Measurements from ENCODE around the gene TPST2.

The TPST2 gene

GRCh38 chr22:26632422-26633155 lies 42.7 kb upstream of the TPST2 start:
- H3K9ac ChIP-seq (ENCODE audit: low read length): no peak overlapping the region
- no peaks in the 10 kb centered on the region for H3K9me3 ChIP-seq (ENCODE audit: insufficient read depth, low read length)
- H2AFZ ChIP-seq (ENCODE audit: low read depth, low read length): no peak overlapping the region

GRCh38 chr22:26631282-26631681 lies 41.4 kb upstream of the TPST2 start:
- no peak overlapping the region for H2AFZ ChIP-seq (ENCODE audit: low read depth, low read length)
- no peak for TF ChIP-seq CTCF (IDR thresholded peaks at IDR 0.05; ENCODE audit: low read depth, low read length)
- no peak for TF ChIP-seq EZH2phosphoT487 (IDR thresholded peaks at IDR 0.05; ENCODE audit: low read depth)

More at GRCh38 chr22:26632422-26633155, 42.7 kb upstream of the TPST2 start:
- Histone ChIP-seq H4K20me1 (ENCODE audit: insufficient read depth, low read length) (no peaks in the 10 kb centered on the region), H3K36me3 (replicated peaks; ENCODE audit: low read depth, low read length) (no peaks in the 10 kb centered on the region), H3K27me3 (ENCODE audit: low read depth, low read length) (peaks cover 9% of the 10 kb centered on the region), H3K4me3 (ENCODE audit: low read length) (no peak overlapping the region), H3K27ac (ENCODE audit: low read length) (no peak overlapping the region), H3K4me1 (ENCODE audit: low read length) (no peaks in the 10 kb centered on the region), H3K79me2 (ENCODE audit: low read length) (no peaks in the 10 kb centered on the region), H3K4me2 (ENCODE audit: low read length) (no peak overlapping the region)
- TF ChIP-seq EZH2phosphoT487 (IDR thresholded peaks at IDR 0.05; ENCODE audit: low read depth) (no peak), CTCF (IDR thresholded peaks at IDR 0.05; ENCODE audit: low read depth, low read length) (no peak)

GRCh38 chr22:26629988-26630761 lies 40.2 kb upstream of the TPST2 start:
- Histone ChIP-seq H3K36me3 (replicated peaks; ENCODE audit: low read depth, low read length) (no peaks in the 10 kb centered on the region), H3K79me2 (ENCODE audit: low read length) (no peaks in the 10 kb centered on the region), H3K4me3 (ENCODE audit: low read length) (no peak overlapping the region), H3K27me3 (ENCODE audit: low read depth, low read length) (peaks cover 12% of the 10 kb centered on the region), H2AFZ (ENCODE audit: low read depth, low read length) (no peak overlapping the region), H3K9me3 (ENCODE audit: insufficient read depth, low read length) (no peaks in the 10 kb centered on the region), H3K4me2 (ENCODE audit: low read length) (no peak overlapping the region), H3K9ac (ENCODE audit: low read length) (no peak overlapping the region), H3K27ac (ENCODE audit: low read length) (no peak overlapping the region), H4K20me1 (ENCODE audit: insufficient read depth, low read length) (no peaks in the 10 kb centered on the region), H3K4me1 (ENCODE audit: low read length) (no peaks in the 10 kb centered on the region)
- no peak for TF ChIP-seq CTCF (IDR thresholded peaks at IDR 0.05; ENCODE audit: low read depth, low read length)
- no peak for TF ChIP-seq EZH2phosphoT487 (IDR thresholded peaks at IDR 0.05; ENCODE audit: low read depth)

More at GRCh38 chr22:26631282-26631681, 41.4 kb upstream of the TPST2 start:
- Histone ChIP-seq H3K4me3 (ENCODE audit: low read length) (no peak overlapping the region), H3K27ac (ENCODE audit: low read length) (no peak overlapping the region), H3K4me2 (ENCODE audit: low read length) (no peak overlapping the region), H3K36me3 (replicated peaks; ENCODE audit: low read depth, low read length) (no peaks in the 10 kb centered on the region), H3K27me3 (ENCODE audit: low read depth, low read length) (peaks cover 12% of the 10 kb centered on the region), H3K79me2 (ENCODE audit: low read length) (no peaks in the 10 kb centered on the region), H4K20me1 (ENCODE audit: insufficient read depth, low read length) (no peaks in the 10 kb centered on the region), H3K9ac (ENCODE audit: low read length) (no peak overlapping the region), H3K9me3 (ENCODE audit: insufficient read depth, low read length) (no peaks in the 10 kb centered on the region), H3K4me1 (ENCODE audit: low read length) (no peaks in the 10 kb centered on the region)

- Histone ChIP-seq H3K9ac (ENCODE audit: low read length) (no peak overlapping the region), H3K9me3 (ENCODE audit: insufficient read depth, low read length) (no peaks in the 10 kb centered on the region), H3K79me2 (ENCODE audit: low read length) (no peaks in the 10 kb centered on the region), H3K4me1 (ENCODE audit: low read length) (no peaks in the 10 kb centered on the region), H3K27ac (ENCODE audit: low read length) (no peak overlapping the region), H3K36me3 (replicated peaks; ENCODE audit: low read depth, low read length) (no peaks in the 10 kb centered on the region), H4K20me1 (ENCODE audit: insufficient read depth, low read length) (no peaks in the 10 kb centered on the region), H3K27me3 (ENCODE audit: low read depth, low read length) (0 out of 2 replicates have a peak, but pooled peaks cover 6% of the 10 kb centered on the region), H3K4me2 (ENCODE audit: low read length) (no peak overlapping the region), H2AFZ (ENCODE audit: low read depth, low read length) (no peak overlapping the region), H3K4me3 (ENCODE audit: low read length) (no peak overlapping the region)
- no peak for TF ChIP-seq CTCF (IDR thresholded peaks at IDR 0.05; ENCODE audit: low read depth, low read length)
- no peak for TF ChIP-seq EZH2phosphoT487 (IDR thresholded peaks at IDR 0.05; ENCODE audit: low read depth)
Measured at GRCh38 chr22:26624803-26625202, 34.9 kb upstream of the TPST2 start.
